Neural crest cell (in vitro differentiated cells): ENCODE measurements around the gene CHML. TPM values are rescaled to one million over a fixed set of nuclear protein-coding genes. Genes with fewer than 3 reads are reported as not detected.

Experiments used
- DNase-seq: peaks from one replicate; pipeline ENCODE4 v3.0.0; 2021; ENCODE audit warnings: low read depth, mixed read lengths, low spot score
- H3K27ac Mint-ChIP-seq: one replicate; pipeline ENCODE4 v1.8.0; 2021; ENCODE audit warnings: mild to moderate bottlenecking, mixed read lengths; ENCODE audit not compliant: unreplicated experiment
- H3K27me3 Mint-ChIP-seq: 2 replicates; pipeline ENCODE4 v1.8.0; 2021; ENCODE audit warnings: low read depth, mild to moderate bottlenecking, mixed read lengths
- H3K36me3 Mint-ChIP-seq: 2 replicates; pipeline ENCODE4 v1.8.0; 2021; ENCODE audit warnings: low read depth, mild to moderate bottlenecking, mixed read lengths
- H3K4me1 Mint-ChIP-seq: 2 replicates; pipeline ENCODE4 v1.8.0; 2021; ENCODE audit warnings: mixed read lengths
- H3K4me3 Mint-ChIP-seq: one replicate; pipeline ENCODE4 v1.8.0; 2021; ENCODE audit warnings: mild to moderate bottlenecking, mixed read lengths
- H3K9me3 Mint-ChIP-seq: 2 replicates; pipeline ENCODE4 v1.8.0; 2021; ENCODE audit warnings: mixed read lengths
- CTCF ChIP-seq: fragments of 200-600 bp; sonication (generic); conservative IDR thresholded peaks from 2 replicates; pipeline ENCODE4 v1.5.0; 2021; ENCODE audit warnings: antibody characterized with exemption, mild to moderate bottlenecking
- total RNA-seq: library from RNA; stranded (reverse); gene quantifications from 2 replicates; pipeline ENCODE4 v1.2.1, GENCODE V29; 2021

CHML gene
- total RNA-seq, 1 donor from 2014 or later = 22.5 TPM

DNA sequence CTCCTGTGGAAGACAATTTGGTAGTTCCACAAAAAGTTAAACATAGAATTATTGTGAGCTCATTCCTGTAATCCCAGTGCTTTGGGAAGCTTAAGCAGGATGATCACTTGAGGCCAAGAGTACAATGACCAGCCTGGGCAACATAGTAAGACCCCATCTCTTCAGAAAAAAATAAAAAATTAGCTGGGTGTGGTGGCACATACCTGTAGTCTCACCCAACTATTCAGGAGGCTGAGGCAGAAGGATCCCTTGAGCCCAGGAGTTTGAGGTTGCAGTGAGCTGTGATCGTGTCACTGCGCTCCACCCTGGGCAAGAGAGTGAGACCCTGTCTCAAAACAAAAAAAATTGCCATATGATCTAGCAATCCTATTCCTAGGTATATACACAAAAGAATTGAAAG, 4.1 kb upstream of the CHML start:
- peaks cover 4% of the 10 kb centered on the region for H3K9me3 Mint-ChIP-seq
- DNase-seq = no peak
- no peaks in the 10 kb centered on the region for H3K27me3 Mint-ChIP-seq
- no peak overlapping the region for H3K4me3 Mint-ChIP-seq
- TF ChIP-seq CTCF = no peak
- no peak overlapping the region for H3K27ac Mint-ChIP-seq
- H3K36me3 Mint-ChIP-seq = peaks cover 6% of the 10 kb centered on the region
- peaks cover 6% of the 10 kb centered on the region for H3K4me1 Mint-ChIP-seq

DNA sequence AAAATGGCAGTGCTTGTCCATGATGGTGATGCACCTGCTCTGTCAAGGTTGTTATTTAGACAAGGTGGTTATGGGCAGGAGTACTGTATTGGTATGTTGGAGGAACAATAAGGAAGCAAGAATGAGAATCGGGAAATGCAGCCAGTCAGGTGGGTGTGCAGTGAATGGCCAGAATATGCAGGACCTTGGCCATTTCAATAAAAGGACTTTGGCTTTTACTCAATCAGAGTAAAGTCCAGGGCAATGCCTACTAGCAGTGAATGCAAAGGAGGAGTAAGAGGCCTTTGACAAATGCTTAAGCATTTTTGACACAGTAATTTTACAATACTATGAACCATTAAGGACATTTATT, 2.4 kb upstream of the CHML start:
- H3K36me3 Mint-ChIP-seq = peaks cover 10% of the 10 kb centered on the region
- no peak overlapping the region for H3K4me3 Mint-ChIP-seq
- H3K27ac Mint-ChIP-seq = no peak overlapping the region
- no peak for TF ChIP-seq CTCF
- peaks cover 4% of the 10 kb centered on the region for H3K9me3 Mint-ChIP-seq
- peaks cover 20% of the 10 kb centered on the region for H3K4me1 Mint-ChIP-seq
- no peaks in the 10 kb centered on the region for H3K27me3 Mint-ChIP-seq
- DNase-seq = no peak

- DNase-seq = no peak
- peak overlapping the region; percentile 77 for H3K4me3 Mint-ChIP-seq
- H3K9me3 Mint-ChIP-seq = peaks cover 4% of the 10 kb centered on the region
Measured at GRCh38 chr1:241641773-241642592, 1.8 kb upstream of the CHML start.

GRCh38 chr1:241640867-241641622, 876 bp upstream of the CHML start:
- no peak for TF ChIP-seq CTCF
- DNase-seq = no peak
- Mint-ChIP-seq H3K4me3 (peak overlapping the region; percentile 77), H3K9me3 (peaks cover 4% of the 10 kb centered on the region), H3K36me3 (peaks cover 16% of the 10 kb centered on the region), H3K27me3 (no peaks in the 10 kb centered on the region), H3K4me1 (peaks cover 33% of the 10 kb centered on the region), H3K27ac (no peak overlapping the region)

More at GRCh38 chr1:241641773-241642592, 1.8 kb upstream of the CHML start:
- peaks cover 26% of the 10 kb centered on the region for H3K4me1 Mint-ChIP-seq
- no peaks in the 10 kb centered on the region for H3K27me3 Mint-ChIP-seq
- H3K36me3 Mint-ChIP-seq = peaks cover 13% of the 10 kb centered on the region
- no peak overlapping the region for H3K27ac Mint-ChIP-seq
- no peak for TF ChIP-seq CTCF

- Mint-ChIP-seq H3K36me3 (peaks cover 26% of the 10 kb centered on the region), H3K27me3 (no peaks in the 10 kb centered on the region), H3K4me1 (peaks cover 33% of the 10 kb centered on the region), H3K9me3 (peaks cover 11% of the 10 kb centered on the region), H3K27ac (peak overlapping the region; percentile 12), H3K4me3 (peak overlapping the region; percentile 86)
- TF ChIP-seq CTCF = no peak
- DNase-seq = peak; percentile 15
Measured at GRCh38 chr1:241639623-241640148, 483 bp downstream of the CHML start.
